ENCODE data around the gene FOS.

Gene FOS

DNA sequence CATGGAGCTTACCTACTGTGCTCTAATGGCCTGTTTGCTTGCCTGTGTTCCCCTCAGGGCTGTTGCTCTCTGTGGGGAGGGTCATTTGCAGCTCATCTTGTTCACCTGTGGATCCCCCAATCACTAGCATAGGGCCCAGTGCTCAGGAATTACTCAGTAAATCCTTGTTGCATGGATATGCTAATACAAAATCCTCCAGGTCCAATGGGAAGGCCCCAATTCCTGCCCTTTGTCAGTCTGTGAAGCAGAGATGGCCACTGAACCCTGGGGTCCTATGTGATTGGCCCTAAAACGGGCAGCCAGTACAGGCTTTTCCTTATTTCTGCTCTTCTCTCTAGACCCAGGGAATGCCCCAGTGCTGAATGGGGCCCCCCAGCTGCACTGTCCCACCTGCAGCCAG lies 44.1 kb downstream of the FOS start:
- DNase-seq = no peak

DNA sequence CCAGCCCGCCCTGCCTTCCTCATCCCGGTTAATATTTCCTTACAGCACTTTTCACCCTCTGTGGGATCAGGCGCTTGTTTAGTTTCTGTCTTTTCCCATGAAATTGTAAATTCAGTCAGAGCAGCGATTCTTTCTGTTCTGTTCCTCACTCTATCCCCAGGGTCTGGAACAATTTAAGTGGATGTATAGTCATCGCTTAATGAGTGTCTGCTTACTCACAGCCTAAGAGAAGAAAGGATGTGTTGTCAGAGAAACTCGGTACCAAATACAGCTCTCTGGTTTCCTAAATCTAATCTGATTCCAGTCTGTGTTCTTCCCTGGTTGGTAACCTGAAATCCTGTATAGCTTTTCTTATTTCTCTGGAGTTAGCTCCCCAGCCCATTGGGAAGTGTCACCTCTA lies 44.9 kb downstream of the FOS start:
- DNase-seq = no peak

DNA sequence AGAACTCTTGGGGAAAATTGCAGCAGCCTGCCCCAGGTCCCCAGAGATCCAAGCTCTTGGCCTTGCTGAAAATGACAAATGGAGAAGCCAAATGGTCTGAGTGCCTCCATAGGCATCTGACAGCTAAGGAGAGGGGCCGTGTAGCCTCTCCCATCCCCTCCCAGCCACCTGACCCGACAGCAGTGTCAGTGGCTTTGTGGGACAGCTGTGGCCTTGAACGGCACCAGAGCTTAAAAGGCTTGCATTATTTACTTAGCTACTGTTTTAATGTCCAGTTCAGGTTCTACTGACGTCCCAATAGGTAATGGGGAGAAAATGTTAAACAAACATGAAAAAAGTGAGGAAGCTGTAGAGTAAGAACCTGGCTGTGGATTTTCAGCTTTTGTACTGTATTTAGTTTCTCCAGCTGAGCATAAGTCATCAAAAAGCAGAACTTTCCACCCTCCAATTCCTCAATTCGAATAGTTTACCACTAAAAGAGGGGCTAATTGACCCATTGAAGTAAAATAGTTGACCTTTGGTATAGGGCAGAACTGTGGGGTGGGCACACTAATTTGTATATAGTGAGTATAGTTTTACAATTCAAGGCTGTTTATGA lies 50.0 kb downstream of the FOS start:
- no peak for DNase-seq

DNA sequence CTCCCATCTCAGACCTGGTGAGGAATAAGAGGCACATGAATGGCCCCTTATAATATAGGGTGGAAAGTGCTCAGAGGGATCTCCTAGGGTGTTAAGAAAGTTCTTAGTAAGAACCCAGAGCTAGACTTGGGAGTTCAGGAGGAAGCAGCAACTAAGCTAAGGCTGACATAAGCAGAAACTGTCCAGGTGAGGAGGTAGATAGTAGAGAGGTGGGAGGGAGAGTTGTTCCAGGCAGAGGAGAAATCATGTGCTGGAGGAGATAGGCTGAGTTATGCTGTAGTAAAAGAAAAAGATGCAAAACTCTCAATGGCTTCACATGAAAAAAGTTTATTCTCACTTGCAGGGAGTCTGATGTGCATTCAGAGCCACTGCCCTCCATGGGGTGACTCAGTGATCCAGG lies 50.7 kb downstream of the FOS start:
- DNase-seq = no peak

DNA sequence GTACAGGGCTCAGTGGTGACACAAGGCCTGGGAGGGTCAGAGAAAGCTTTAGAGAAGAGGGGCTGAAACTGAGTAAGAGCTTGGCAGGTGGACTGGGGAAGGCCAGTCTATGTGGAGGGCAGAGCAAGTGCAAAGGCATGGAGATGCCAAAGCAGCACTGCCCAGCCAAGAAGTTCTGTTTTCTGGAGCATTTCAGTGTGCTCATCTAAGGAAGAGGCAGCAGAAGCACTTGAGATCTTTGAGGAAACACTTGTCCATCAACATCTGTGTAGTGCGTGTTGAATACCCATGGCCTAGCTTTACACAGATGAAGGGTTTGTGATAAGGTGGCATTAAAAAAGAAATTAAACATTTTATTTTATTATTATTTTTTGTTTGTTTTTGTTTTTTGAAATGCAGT lies 52.8 kb downstream of the FOS start:
- no peak for DNase-seq

Measured in CD4-positive, alpha-beta T cell treated with Interleukin-17A for 4 hours (primary cell).